ENCODE results near the gene ARL2. TPM values are rescaled to one million over a fixed set of nuclear protein-coding genes. Genes with fewer than 3 reads are reported as not detected.

The ARL2 gene
- total RNA-seq, 4 donors from 2014 or later, result 95.1 to 199 (median 160) TPM

- TF ChIP-seq CTCF (IDR thresholded peaks at IDR 0.05), result no peak
- no peak for ATAC-seq (ENCODE audit: low FRiP score)
- DNase-seq (ENCODE audit: low spot score), result no peak
These were observed 49.6 kb downstream of the ARL2 start for GRCh38 chr11:65063532-65063931.

GRCh38 chr11:65064847-65065240 lies 50.9 kb downstream of the ARL2 start:
- no peak for ATAC-seq (ENCODE audit: low FRiP score)
- TF ChIP-seq CTCF (IDR thresholded peaks at IDR 0.05), result no peak

GRCh38 chr11:65065851-65066250 lies 51.9 kb downstream of the ARL2 start:
- no peak for DNase-seq (ENCODE audit: low spot score)
- TF ChIP-seq CTCF (IDR thresholded peaks at IDR 0.05), result no peak

More at GRCh38 chr11:65064847-65065240, 50.9 kb downstream of the ARL2 start:
- no peak for DNase-seq (ENCODE audit: low spot score)

GRCh38 chr11:65066315-65066714 lies 52.4 kb downstream of the ARL2 start:
- TF ChIP-seq CTCF (IDR thresholded peaks at IDR 0.05), result no peak
- DNase-seq (ENCODE audit: low spot score) (no peak), ATAC-seq (ENCODE audit: low FRiP score) (no peak)

More at GRCh38 chr11:65065851-65066250, 51.9 kb downstream of the ARL2 start:
- no peak for ATAC-seq (ENCODE audit: low FRiP score)

GRCh38 chr11:65066805-65067291 lies 52.9 kb downstream of the ARL2 start:
- no peak for DNase-seq (ENCODE audit: low spot score)
- TF ChIP-seq CTCF (IDR thresholded peaks at IDR 0.05), result no peak
- no peak for ATAC-seq (ENCODE audit: low FRiP score)

- TF ChIP-seq CTCF (IDR thresholded peaks at IDR 0.05), result no peak
- ATAC-seq (ENCODE audit: low FRiP score) (no peak), DNase-seq (ENCODE audit: low spot score) (no peak)
These were observed 53.5 kb downstream of the ARL2 start for GRCh38 chr11:65067446-65067845.

GRCh38 chr11:65069217-65069616 lies 55.3 kb downstream of the ARL2 start:
- DNase-seq (ENCODE audit: low spot score) (no peak), ATAC-seq (ENCODE audit: low FRiP score) (no peak)
- TF ChIP-seq CTCF (IDR thresholded peaks at IDR 0.05), result no peak

Small RNA genes lying within 50 kb of the gene (small RNA-seq; reads per million reads assigned to genes)
- gene MIR6879, result not detected
- not detected for gene SNX15

Other genes with a start within 250 kb of the ARL2 start
- 100 to 1,000 TPM; 209 to 411 (median 320) TPM for gene SF1, start 235.6 kb upstream of the ARL2 start, total RNA-seq
- 10 to 100 TPM in 3 of 4 donors, 1 to 10 TPM in 1; 8.5 to 33.3 (median 17.7) TPM for gene MAP4K2, start 210.9 kb upstream of the ARL2 start, total RNA-seq
- gene MEN1, start 203.6 kb upstream of the ARL2 start, total RNA-seq, result 10 to 100 TPM in 3 of 4 donors, 1 to 10 TPM in 1; 7.3 to 20.2 (median 12.2) TPM
- gene CDC42BPG, start 169.5 kb upstream of the ARL2 start, total RNA-seq, result under 1 TPM; 0.19 to 0.48 (median 0.42) TPM
- gene EHD1, start 135.5 kb upstream of the ARL2 start, total RNA-seq, result 100 to 1,000 TPM in 2 of 4 donors, 10 to 100 TPM in 2; 66.4 to 226 (median 94.8) TPM
- 10 to 100 TPM; 20.3 to 34.8 (median 22.2) TPM for gene ATG2A, start 97.0 kb upstream of the ARL2 start, total RNA-seq
- gene PPP2R5B, start 89.5 kb upstream of the ARL2 start, total RNA-seq, result 10 to 100 TPM in 3 of 4 donors, 1 to 10 TPM in 1; 7.8 to 20.3 (median 12.4) TPM
- gene GPHA2, start 78.3 kb upstream of the ARL2 start, total RNA-seq, result not detected
- not detected for gene MAJIN, start 42.1 kb upstream of the ARL2 start, total RNA-seq
- gene BATF2, start 17.2 kb upstream of the ARL2 start, total RNA-seq, result 1 to 10 TPM in 2 of 4 donors, under 1 TPM in 2; 0.46 to 6.0 (median 1.2) TPM
- gene SNX15, start 13.3 kb downstream of the ARL2 start, total RNA-seq, result 10 to 100 TPM; 14.7 to 28.5 (median 20.0) TPM
- gene SAC3D1, start 27.1 kb downstream of the ARL2 start, total RNA-seq, result 10 to 100 TPM in 2 of 4 donors, 1 to 10 TPM in 2; 4.8 to 11.8 (median 10.1) TPM
- 10 to 100 TPM; 17.0 to 39.1 (median 23.3) TPM for gene NAALADL1, start 44.4 kb downstream of the ARL2 start, total RNA-seq
- 1 to 10 TPM in 2 of 4 donors, under 1 TPM in 1, not detected in 1; 0.56 to 2.8 (median 1.4) TPM for gene CDCA5, start 69.9 kb downstream of the ARL2 start, total RNA-seq
- gene ZFPL1, start 70.1 kb downstream of the ARL2 start, total RNA-seq, result 10 to 100 TPM; 21.3 to 44.5 (median 32.6) TPM
- gene VPS51, start 82.1 kb downstream of the ARL2 start, total RNA-seq, result 100 to 1,000 TPM; 151 to 208 (median 192) TPM
- 100 to 1,000 TPM in 1 of 4 donors, 10 to 100 TPM in 3; 44.8 to 345 (median 88.6) TPM for gene TM7SF2, start 97.7 kb downstream of the ARL2 start, total RNA-seq
- 10 to 100 TPM; 12.1 to 18.6 (median 15.3) TPM for gene ZNHIT2, start 103.5 kb downstream of the ARL2 start, total RNA-seq
- gene FAU, start 108.0 kb downstream of the ARL2 start, total RNA-seq, result 100 to 1,000 TPM; 612 to 842 (median 711) TPM
- gene MRPL49, start 108.2 kb downstream of the ARL2 start, total RNA-seq, result 10 to 100 TPM; 37.2 to 47.9 (median 43.2) TPM
- gene SYVN1, start 120.4 kb downstream of the ARL2 start, total RNA-seq, result 10 to 100 TPM; 47.1 to 58.2 (median 50.5) TPM
- gene SPDYC, start 156.1 kb downstream of the ARL2 start, total RNA-seq, result not detected
- gene CAPN1, start 167.8 kb downstream of the ARL2 start, total RNA-seq, result 100 to 1,000 TPM in 2 of 4 donors, 10 to 100 TPM in 2; 72.8 to 109 (median 92.9) TPM
- 10 to 100 TPM in 1 of 4 donors, 1 to 10 TPM in 3; 3.5 to 13.7 (median 6.9) TPM for gene POLA2, start 247.8 kb downstream of the ARL2 start, total RNA-seq

Measured in omental fat pad (tissue), 4 donors.